Keratinocyte (primary cell): ENCODE data around the gene GPBAR1. TPM values are rescaled to one million over a fixed set of nuclear protein-coding genes. Genes with fewer than 3 reads are reported as not detected.

Source experiments
- DNase-seq: peaks from one replicate; pipeline ENCODE4 v3.0.0-alpha.2; 2011; ENCODE audit warnings: low read depth, missing footprints, low spot score
- FAIRE-seq: peaks from 2 replicates; lab custom pipeline; 2011; peaks lifted over from hg19 to GRCh38; lab: Jason Lieb, UNC
- H2AFZ ChIP-seq: 2 replicates; pipeline ENCODE4 v1.6.0; 2012; ENCODE audit warnings: low read length, control low read depth, inconsistent platforms; ENCODE audit not compliant: control insufficient read depth
- H3K27ac ChIP-seq: 2 replicates; pipeline ENCODE4 v1.5.1; 2011; ENCODE audit warnings: low read length; ENCODE audit not compliant: control insufficient read depth, insufficient read depth
- H3K27me3 ChIP-seq: 3 replicates; pipeline ENCODE4 v1.6.0; 2011; ENCODE audit warnings: low read length; ENCODE audit not compliant: control insufficient read depth, insufficient read depth; ENCODE audit errors: extremely low read depth
- H3K36me3 ChIP-seq, 2 experiments: 2 replicates in 1 of 2; 3 replicates in 1 of 2; pipeline ENCODE4 v1.5.1; 2011; ENCODE audit warnings: low read length in 2 of 2, mild to moderate bottlenecking in 1 of 2; ENCODE audit not compliant: control insufficient read depth in 2 of 2, insufficient read depth in 2 of 2; ENCODE audit errors: extremely low read depth in 1 of 2
- H3K4me1 ChIP-seq: 3 replicates; pipeline ENCODE4 v1.5.1; 2011; ENCODE audit warnings: low read length; ENCODE audit not compliant: control insufficient read depth, insufficient read depth; ENCODE audit errors: extremely low read depth
- H3K4me2 ChIP-seq: 3 replicates; pipeline ENCODE4 v1.6.0; 2011; ENCODE audit warnings: low read depth, low read length; ENCODE audit not compliant: control insufficient read depth, insufficient read depth; ENCODE audit errors: extremely low read depth
- H3K4me3 ChIP-seq, 3 experiments: fragments of 200-600 bp in 1 of 3; sonication (generic) in 1 of 3; 2 replicates in 2 of 3; 3 replicates in 1 of 3; pipeline ENCODE4 v1.5.1; 2011 to 2016; ENCODE audit warnings: low read length in 3 of 3, mild to moderate bottlenecking in 3 of 3, control low read depth in 2 of 3, inconsistent platforms in 1 of 3, low read depth in 1 of 3, mixed read lengths in 1 of 3, mixed run types in 1 of 3, moderate library complexity in 1 of 3; ENCODE audit not compliant: control insufficient read depth in 2 of 3, insufficient read depth in 2 of 3; ENCODE audit errors: extremely low read depth in 1 of 3
- H3K79me2 ChIP-seq: 2 replicates; pipeline ENCODE4 v1.6.0; 2012; ENCODE audit warnings: low read length; ENCODE audit not compliant: control insufficient read depth, insufficient read depth
- H3K9ac ChIP-seq: 3 replicates; pipeline ENCODE4 v1.6.0; 2011; ENCODE audit warnings: low read length; ENCODE audit not compliant: control insufficient read depth, insufficient read depth; ENCODE audit errors: extremely low read depth
- H3K9me1 ChIP-seq: 3 replicates; pipeline ENCODE4 v1.6.0; 2011; ENCODE audit warnings: low read length; ENCODE audit not compliant: control insufficient read depth, insufficient read depth; ENCODE audit errors: extremely low read depth
- H3K9me3 ChIP-seq: 2 replicates; pipeline ENCODE4 v1.5.1; 2012; ENCODE audit warnings: low read depth, low read length; ENCODE audit not compliant: control insufficient read depth
- H4K20me1 ChIP-seq: 3 replicates; pipeline ENCODE4 v1.6.0; 2011; ENCODE audit warnings: low read length; ENCODE audit not compliant: control insufficient read depth, insufficient read depth; ENCODE audit errors: extremely low read depth
- CTCF ChIP-seq, 3 experiments: IDR thresholded peaks in 1 of 3; conservative IDR thresholded peaks in 1 of 3; optimal IDR thresholded peaks in 1 of 3; 2 replicates in 2 of 3; 3 replicates in 1 of 3; pipeline versions ENCODE3 to v1.5.1; 2011; ENCODE audit warnings: low read length in 3 of 3, mild to moderate bottlenecking in 3 of 3, moderate library complexity in 2 of 3, control low read depth in 1 of 3, inconsistent platforms in 1 of 3; ENCODE audit not compliant: insufficient read depth in 2 of 3; ENCODE audit errors: extremely low read depth in 1 of 3
- EZH2 ChIP-seq: IDR thresholded peaks from one replicate; pipeline ENCODE4 v1.6.1; 2012; ENCODE audit warnings: inconsistent platforms, mild to moderate bottlenecking, low read length, moderate library complexity
- dilution Hi-C: fragments of 300-500 bp; cut with MboI; formaldehyde crosslinking; loops from one replicate; pipeline ENCODE4 v1.7.0; 2020; ENCODE audit warnings: low sequenced_read_pairs; ENCODE audit not compliant: extremely low pct_ligation_motif_present
- polyA plus RNA-seq, 5 experiments: library from polyadenylated mRNA; depleted of rRNA in 3 of 5; stranded (reverse) in 3 of 5; stranded (forward) in 1 of 5; unstranded in 1 of 5; fragments of >200 nt; gene quantifications; 1 replicate in 1 of 5; 2 replicates in 3 of 5; 3 replicates in 1 of 5; pipeline versions ENCODE4 v1.2.1 to v1.2.3, GENCODE V29; 2011 to 2012; ENCODE audit warnings: missing spikeins in 2 of 5, low read depth in 1 of 5, low replicate concordance in 1 of 5

The GPBAR1 gene
- polyA plus RNA-seq, 1 donor (not counting 4 experiments of a cell fraction or from before 2014, with no cell fraction given), result 0.12 TPM

GRCh38 chr2:218280260-218280870 lies 19.6 kb downstream of the GPBAR1 start:
- dilution Hi-C loops, result no loop called here
- Histone ChIP-seq H3K4me1 (peaks cover 34% of the 10 kb centered on the region), H3K27me3 (no peaks in the 10 kb centered on the region), H3K9me3 (no peaks in the 10 kb centered on the region), H4K20me1 (peaks cover 42% of the 10 kb centered on the region), H3K9ac (no peak overlapping the region), H3K9me1 (no peaks in the 10 kb centered on the region), H3K4me3 (no peak overlapping the region), H3K79me2 (peaks cover 86% of the 10 kb centered on the region), H3K4me2 (no peak overlapping the region), H2AFZ (no peak overlapping the region), H3K36me3 (peaks cover 59 to 64% of the 10 kb centered on the region in 2 experiments), H3K27ac (no peak overlapping the region)
- no peak for FAIRE-seq
- no peak for TF ChIP-seq CTCF (optimal IDR thresholded peaks at IDR 0.05 in 1 of 3, IDR thresholded peaks at IDR 0.05 in 1 of 3, conservative IDR thresholded peaks at IDR 0.05 in 1 of 3; ENCODE audit: extremely low read depth in 1 of 3, insufficient read depth in 2 of 3, low read length in 3 of 3)
- TF ChIP-seq EZH2, result no peak
- no peak for DNase-seq

- H3K27ac ChIP-seq, result no peak overlapping the region
- no peak for TF ChIP-seq EZH2
- TF ChIP-seq CTCF (optimal IDR thresholded peaks at IDR 0.05 in 1 of 3, IDR thresholded peaks at IDR 0.05 in 1 of 3, conservative IDR thresholded peaks at IDR 0.05 in 1 of 3; ENCODE audit: extremely low read depth in 1 of 3, insufficient read depth in 2 of 3, low read length in 3 of 3), result no peak
- H3K4me1 ChIP-seq, result peaks cover 45% of the 10 kb centered on the region
- dilution Hi-C loops, result no loop called here
- FAIRE-seq (no peak), DNase-seq (no peak)
- H3K79me2 ChIP-seq, result peaks cover 94% of the 10 kb centered on the region
- H3K27me3 ChIP-seq, result no peaks in the 10 kb centered on the region
- peaks cover 57 to 58% of the 10 kb centered on the region in 2 experiments for H3K36me3 ChIP-seq
- H3K9ac ChIP-seq, result no peak overlapping the region
- no peak overlapping the region for H3K4me2 ChIP-seq
- H4K20me1 ChIP-seq, result peaks cover 47% of the 10 kb centered on the region
- no peak overlapping the region for H2AFZ ChIP-seq
- no peaks in the 10 kb centered on the region for H3K9me1 ChIP-seq
- H3K4me3 ChIP-seq, result no peak overlapping the region
- no peaks in the 10 kb centered on the region for H3K9me3 ChIP-seq
Observed at GRCh38 chr2:218281449-218281848, 20.6 kb downstream of the GPBAR1 start.
